H1 (cell line): ENCODE data around the gene ZCCHC17. TPM values are rescaled to one million over a fixed set of nuclear protein-coding genes. Genes with fewer than 3 reads are reported as not detected.

Experiments used
- BCL11A ChIP-seq, 2 experiments: IDR thresholded peaks; one replicate each; pipeline ENCODE4 v1.6.1; 2011; ENCODE audit warnings: low read depth in 2 of 2, low read length in 2 of 2, mild to moderate bottlenecking in 2 of 2
- CBX8 ChIP-seq: fragments of 300-800, 300-1000 bp; sonication (generic); IDR thresholded peaks from 2 replicates; pipeline ENCODE4 v1.7.1; 2016; ENCODE audit warnings: low read depth, low read length, borderline replicate concordance
- CHD1 ChIP-seq: IDR thresholded peaks from 2 replicates; pipeline ENCODE4 v1.6.1; 2012; ENCODE audit warnings: low read depth, low read length, improper control_type of control experiment
- CREB1 ChIP-seq: IDR thresholded peaks from 2 replicates; pipeline ENCODE4 v1.6.1; 2012; ENCODE audit warnings: inconsistent platforms
- CTBP2 ChIP-seq: IDR thresholded peaks from 2 replicates; pipeline ENCODE4 v1.7.0; 2011; ENCODE audit warnings: borderline replicate concordance, mild to moderate bottlenecking, moderate library complexity, mixed read lengths, low read length; ENCODE audit not compliant: insufficient read depth, insufficient read length
- E2F6 ChIP-seq: IDR thresholded peaks from 2 replicates; pipeline ENCODE4 v1.6.1; 2012; ENCODE audit warnings: inconsistent platforms
- EGR1 ChIP-seq: IDR thresholded peaks from 2 replicates; pipeline ENCODE4 v1.6.1; 2011; ENCODE audit warnings: low read depth, low read length, borderline replicate concordance
- HDAC2 ChIP-seq, 2 experiments: fragments of 300-600 bp in 1 of 2; sonication (generic) in 1 of 2; IDR thresholded peaks; 2 replicates each; pipeline ENCODE4 v1.6.1; 2011 to 2012; ENCODE audit warnings: low read depth in 2 of 2, low read length in 2 of 2, mild to moderate bottlenecking in 2 of 2, moderate library complexity in 2 of 2, borderline replicate concordance in 1 of 2, inconsistent platforms in 1 of 2
- JUN ChIP-seq: IDR thresholded peaks from 2 replicates; pipeline ENCODE4 v1.6.1; 2011; ENCODE audit warnings: low read depth, mild to moderate bottlenecking, improper control_type of control experiment, low read length
- KDM4A ChIP-seq: IDR thresholded peaks from one replicate; pipeline ENCODE4 v1.7.1; 2012; ENCODE audit warnings: low read depth, mild to moderate bottlenecking, moderate library complexity, low read length, inconsistent platforms; ENCODE audit not compliant: severe bottlenecking
- KDM5A ChIP-seq: fragments of 200-600 bp; IDR thresholded peaks from 2 replicates; pipeline ENCODE4 v1.7.1; 2012; ENCODE audit warnings: mild to moderate bottlenecking, low read length, inconsistent platforms, mixed read lengths
- POLR2A ChIP-seq, 2 experiments: IDR thresholded peaks; 1 replicate in 1 of 2; 2 replicates in 1 of 2; pipeline ENCODE4 v1.6.1; 2011; ENCODE audit warnings: low read depth in 2 of 2, low read length in 2 of 2, mild to moderate bottlenecking in 2 of 2; ENCODE audit errors: control extremely low read depth in 1 of 2
- RBBP5 ChIP-seq: IDR thresholded peaks from 2 replicates; pipeline ENCODE4 v1.7.1; 2012; ENCODE audit warnings: low read depth, mild to moderate bottlenecking, inconsistent platforms, low read length, moderate library complexity, borderline replicate concordance
- SAP30 ChIP-seq: fragments of 300-600 bp; sonication (generic); IDR thresholded peaks from 2 replicates; pipeline ENCODE4 v1.7.1; 2012; ENCODE audit warnings: low read length, moderate library complexity, mild to moderate bottlenecking, inconsistent platforms; ENCODE audit not compliant: insufficient read depth, insufficient replicate concordance
- SIN3A ChIP-seq, 2 experiments: IDR thresholded peaks in 1 of 2; conservative IDR thresholded peaks in 1 of 2; 2 replicates each; pipeline ENCODE4 v1.6.1; 2011 to 2012; ENCODE audit warnings: low read length in 2 of 2, improper control_type of control experiment in 1 of 2, low read depth in 1 of 2, mild to moderate bottlenecking in 1 of 2
- SP4 ChIP-seq: IDR thresholded peaks from 2 replicates; pipeline ENCODE4 v1.6.1; 2012; ENCODE audit warnings: low read length, inconsistent platforms
- TAF1 ChIP-seq: IDR thresholded peaks from 2 replicates; pipeline ENCODE4 v1.6.1; 2011; ENCODE audit warnings: mild to moderate bottlenecking, low read depth, low read length
- TBP ChIP-seq: IDR thresholded peaks from 2 replicates; pipeline ENCODE4 v1.6.1; 2011; ENCODE audit warnings: low read depth, low read length, improper control_type of control experiment
- TCF12 ChIP-seq: IDR thresholded peaks from 2 replicates; pipeline ENCODE4 v1.6.1; 2011; ENCODE audit warnings: low read depth, mild to moderate bottlenecking, low read length
- USF2 ChIP-seq: IDR thresholded peaks from 2 replicates; pipeline ENCODE4 v1.6.1; 2011; ENCODE audit warnings: low read length, improper control_type of control experiment
- YY1 ChIP-seq: IDR thresholded peaks from 2 replicates; pipeline ENCODE4 v1.6.1; 2011; ENCODE audit warnings: low read depth, mild to moderate bottlenecking, low read length
- polyA plus RNA-seq, 7 experiments: library from polyadenylated mRNA; depleted of rRNA in 3 of 7; stranded (reverse) in 5 of 7; unstranded in 2 of 7; fragments of >200 nt in 5 of 7; fragments of 200-250 nt in 2 of 7; gene quantifications; 1 replicate in 5 of 7; 2 replicates in 1 of 7; 4 replicates in 1 of 7; pipeline versions ENCODE4 v1.2.1 to v1.2.3, GENCODE V29; 2011 to 2013; ENCODE audit warnings: missing spikeins in 2 of 7, mixed read lengths in 2 of 7
- total RNA-seq: library from RNA; stranded (reverse); fragmentation: NEBNext Ultra II Directional; extraction: Animal tissue kit (Norgen Biotek cat#: 25700); gene quantifications from 2 replicates; pipeline ENCODE4 v1.2.1, GENCODE V29; 2021

The ZCCHC17 gene
- total and polyA plus RNA-seq, 2 of the 8 experiments (the other 6 are each of a cell fraction or from before 2014, with no cell fraction given): 51.6 to 59.3 TPM

- TF ChIP-seq CREB1: no peak; the same call in 1 of the 2 replicates
- peak; percentile 29 to 81; a peak in 1 of 4 replicates for TF ChIP-seq SIN3A (conservative IDR thresholded peaks at IDR 0.05 in 1 of 2, IDR thresholded peaks at IDR 0.05 in 1 of 2; ENCODE audit: low read depth in 1 of 2, low read length in 2 of 2)
- peak; percentile 74 to 96 for TF ChIP-seq POLR2A (IDR thresholded peaks at IDR 0.05; ENCODE audit: control extremely low read depth in 1 of 2, low read depth in 2 of 2, low read length in 2 of 2)
- peak; percentile 66 for TF ChIP-seq KDM4A
- TF ChIP-seq RBBP5: no peak; the same call in 1 of the 2 replicates
- TF ChIP-seq BCL11A (IDR thresholded peaks at IDR 0.05; ENCODE audit: low read depth in 2 of 2, low read length in 2 of 2): no peak
- peak; percentile 76 for TF ChIP-seq E2F6
- TF ChIP-seq EGR1: no peak; the same call in 1 of the 2 replicates
- peak; percentile 58 for TF ChIP-seq SAP30
- TF ChIP-seq TBP: peak; percentile 73
- TF ChIP-seq YY1: 0 out of 2 replicates have a peak, but pooled peaks have one; percentile 28
- TF ChIP-seq KDM5A: no peak
- TF ChIP-seq CHD1: no peak
- no peak for TF ChIP-seq JUN
- TF ChIP-seq HDAC2 (IDR thresholded peaks at IDR 0.05; ENCODE audit: borderline replicate concordance in 1 of 2, low read depth in 2 of 2, low read length in 2 of 2): peak in 1 of 2 experiments; percentile 53; a peak in 2 of 4 replicates
- TF ChIP-seq CBX8: no peak
- peak; percentile 86 for TF ChIP-seq TAF1
- no peak for TF ChIP-seq CTBP2
- no peak for TF ChIP-seq USF2
- TF ChIP-seq SP4: no peak
- 0 out of 2 replicates have a peak, but pooled peaks have one; percentile 61 for TF ChIP-seq TCF12
These were observed 76.4 kb downstream of the ZCCHC17 start, which contains the start of gene FABP3 (continued) for GRCh38 chr1:31373056-31373896.
